RWPE1 (cell line): ENCODE data around the gene CHCHD6.

Experiments
- CTCF ChIA-PET: fragments of 350-600 bp; sonication (Branson Sonifier 250); formaldehyde crosslinking; extraction: SDS; loops from one replicate; lab custom pipeline; 2021; lab: Yijun Ruan, JAX
- POLR2A ChIA-PET: fragments of 400-600 bp; formaldehyde crosslinking; extraction: SDS; loops from one replicate; lab custom pipeline; 2020; ENCODE audit warnings: antibody characterized with exemption; ENCODE audit not compliant: low non-redundant PET; lab: Yijun Ruan, JAX
- DNase-seq: peaks from one replicate; pipeline ENCODE4 v3.0.0; 2012; ENCODE audit warnings: low spot score
- H3K27ac ChIP-seq: fragments of 450-650 bp; 2 replicates; pipeline ENCODE4 v1.5.1; 2017
- TF ChIP-seq, protein P1 (sequence below): fragments of 450-650 bp; conservative IDR thresholded peaks from 2 replicates; pipeline ENCODE4 v1.5.1; 2017; ENCODE audit warnings: low read depth, mild to moderate bottlenecking

Gene CHCHD6

DNA sequence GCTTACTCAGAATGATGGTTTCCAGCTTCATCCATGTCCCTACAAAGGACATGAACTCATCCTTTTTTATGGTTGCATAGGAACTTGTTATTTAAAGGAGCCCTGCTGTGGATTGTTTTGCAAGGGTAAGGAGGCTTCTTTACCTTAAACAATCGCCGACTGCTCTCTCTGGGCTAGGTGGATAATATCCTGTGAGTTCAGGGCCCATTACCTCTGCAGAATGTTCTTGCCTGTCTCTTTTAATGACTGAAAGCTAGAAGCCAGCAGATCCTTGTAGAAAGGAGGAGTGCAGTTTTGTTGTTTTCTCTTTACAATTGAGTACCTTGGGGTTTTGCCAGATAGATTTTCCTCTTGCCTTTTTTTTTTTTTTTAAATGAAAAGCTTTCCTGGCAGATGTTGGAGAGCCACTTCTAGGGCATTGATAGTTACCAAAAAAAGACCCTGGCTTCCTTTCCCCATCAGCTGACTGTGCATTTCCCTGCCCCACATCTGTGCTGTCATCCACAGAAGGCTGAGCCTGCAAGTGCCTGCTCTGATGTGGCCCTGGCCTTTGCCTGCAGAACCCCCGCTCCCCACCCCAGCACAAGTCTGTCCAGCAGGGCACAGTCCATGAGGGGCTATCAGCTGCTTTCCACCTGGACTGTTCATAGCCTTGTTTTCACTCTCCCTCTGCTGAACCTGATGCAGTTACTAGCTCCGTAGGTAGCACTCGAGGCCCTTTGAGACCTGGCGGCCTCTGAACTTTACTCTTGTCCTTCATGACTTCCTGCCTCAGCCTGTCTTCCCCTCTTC lies 113.1 kb downstream of the CHCHD6 start:
- no peak overlapping the region for H3K27ac ChIP-seq
- TF ChIP-seq, protein P1, sequence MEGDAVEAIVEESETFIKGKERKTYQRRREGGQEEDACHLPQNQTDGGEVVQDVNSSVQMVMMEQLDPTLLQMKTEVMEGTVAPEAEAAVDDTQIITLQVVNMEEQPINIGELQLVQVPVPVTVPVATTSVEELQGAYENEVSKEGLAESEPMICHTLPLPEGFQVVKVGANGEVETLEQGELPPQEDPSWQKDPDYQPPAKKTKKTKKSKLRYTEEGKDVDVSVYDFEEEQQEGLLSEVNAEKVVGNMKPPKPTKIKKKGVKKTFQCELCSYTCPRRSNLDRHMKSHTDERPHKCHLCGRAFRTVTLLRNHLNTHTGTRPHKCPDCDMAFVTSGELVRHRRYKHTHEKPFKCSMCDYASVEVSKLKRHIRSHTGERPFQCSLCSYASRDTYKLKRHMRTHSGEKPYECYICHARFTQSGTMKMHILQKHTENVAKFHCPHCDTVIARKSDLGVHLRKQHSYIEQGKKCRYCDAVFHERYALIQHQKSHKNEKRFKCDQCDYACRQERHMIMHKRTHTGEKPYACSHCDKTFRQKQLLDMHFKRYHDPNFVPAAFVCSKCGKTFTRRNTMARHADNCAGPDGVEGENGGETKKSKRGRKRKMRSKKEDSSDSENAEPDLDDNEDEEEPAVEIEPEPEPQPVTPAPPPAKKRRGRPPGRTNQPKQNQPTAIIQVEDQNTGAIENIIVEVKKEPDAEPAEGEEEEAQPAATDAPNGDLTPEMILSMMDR: no peak
- ChIA-PET CTCF (interaction anchor here (0.6 kb wide), 2 partner anchors 12 to 1372 kb away, joined by 3 to 5 read pairs; no protein-coding TSS in a partner anchor), POLR2A (interaction anchor here (0.6 kb wide), 1 partner anchor 126 kb away, joined by 3 read pairs; no protein-coding TSS in a partner anchor)
- no peak for DNase-seq

DNA sequence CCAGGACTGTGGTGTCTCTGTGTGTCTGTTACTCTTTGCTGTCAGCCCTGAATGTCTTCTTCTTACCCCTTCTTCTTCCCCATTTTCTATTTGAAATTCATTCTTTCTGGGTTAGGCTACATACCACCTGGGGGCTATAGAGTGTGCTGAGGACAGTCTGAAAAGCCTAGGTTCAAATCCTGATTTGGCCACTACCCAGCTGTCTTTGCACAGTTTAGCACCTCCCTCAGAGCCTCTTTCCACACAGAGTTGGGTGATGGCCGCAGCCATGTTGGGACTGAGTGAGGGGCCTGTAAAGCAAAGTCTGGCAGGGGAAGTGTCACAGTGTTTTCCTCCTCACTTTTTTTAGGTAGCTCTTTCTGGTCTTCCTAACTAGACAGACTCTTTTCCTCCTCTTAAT lies 113.7 kb downstream of the CHCHD6 start:
- ChIA-PET POLR2A (no interaction called here), CTCF (interaction anchor here (0.6 kb wide), 2 partner anchors 11 to 1372 kb away, joined by 3 to 5 read pairs; no protein-coding TSS in a partner anchor)
- no peak overlapping the region for H3K27ac ChIP-seq
- no peak for DNase-seq
- TF ChIP-seq, protein P1: no peak

DNA sequence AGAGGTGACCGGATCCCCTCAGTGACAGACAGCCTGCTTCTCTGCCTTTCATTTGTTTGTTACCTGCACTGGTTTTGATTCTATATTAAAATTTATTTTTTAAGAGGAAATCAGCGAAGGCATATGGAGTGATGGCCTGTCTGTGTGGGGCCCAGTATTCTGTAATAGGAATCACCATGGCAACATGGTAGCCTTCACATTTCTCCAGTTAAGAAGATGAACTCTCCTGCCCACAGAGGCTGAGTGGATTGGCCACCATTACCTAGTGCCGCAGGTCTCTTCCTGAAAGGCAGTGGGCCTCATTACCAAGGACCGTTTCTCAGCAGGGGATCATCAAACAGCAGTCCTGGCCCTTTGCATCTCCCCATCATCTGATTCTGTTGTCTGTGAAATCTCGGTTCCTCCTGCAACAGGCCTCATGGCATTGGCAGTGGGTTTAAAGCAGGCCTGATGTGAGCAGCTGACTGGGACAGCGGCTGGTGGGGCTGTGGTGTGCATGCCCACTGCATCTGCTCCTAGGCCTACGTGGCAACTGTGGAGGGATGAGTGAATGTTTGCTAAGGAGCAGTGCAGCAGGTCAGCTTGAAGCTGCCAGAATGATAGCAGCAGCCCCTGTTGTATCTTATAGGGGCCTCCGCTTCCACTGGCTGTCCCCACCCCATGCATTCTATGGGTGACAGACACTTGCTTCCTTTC lies 114.5 kb downstream of the CHCHD6 start:
- CTCF ChIA-PET: no interaction called here
- POLR2A ChIA-PET: no interaction called here
- TF ChIP-seq, protein P1: no peak
- no peak overlapping the region for H3K27ac ChIP-seq
- no peak for DNase-seq

DNA sequence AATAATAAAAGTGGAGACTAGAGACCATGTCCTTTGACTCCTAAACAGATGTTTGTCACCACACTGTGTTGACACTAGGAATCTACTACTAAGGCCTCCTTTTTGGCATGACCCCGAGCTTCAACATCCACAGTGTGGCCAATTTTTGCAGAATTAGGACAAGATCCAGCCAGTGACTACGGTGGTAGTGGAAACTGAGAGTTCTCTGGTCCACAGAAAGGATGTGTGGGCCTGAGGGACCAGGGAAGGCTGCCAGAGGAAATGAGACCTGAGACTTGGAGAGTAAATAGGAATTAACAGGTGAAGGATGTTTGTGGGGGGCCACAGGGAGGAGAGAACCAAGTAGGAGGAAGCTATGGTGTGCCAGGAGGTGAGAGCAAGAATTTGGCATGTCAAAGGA lies 122.7 kb downstream of the CHCHD6 start:
- no peak overlapping the region for H3K27ac ChIP-seq
- TF ChIP-seq, protein P1: no peak
- DNase-seq: no peak
- POLR2A ChIA-PET: no interaction called here
- CTCF ChIA-PET: no interaction called here

DNA sequence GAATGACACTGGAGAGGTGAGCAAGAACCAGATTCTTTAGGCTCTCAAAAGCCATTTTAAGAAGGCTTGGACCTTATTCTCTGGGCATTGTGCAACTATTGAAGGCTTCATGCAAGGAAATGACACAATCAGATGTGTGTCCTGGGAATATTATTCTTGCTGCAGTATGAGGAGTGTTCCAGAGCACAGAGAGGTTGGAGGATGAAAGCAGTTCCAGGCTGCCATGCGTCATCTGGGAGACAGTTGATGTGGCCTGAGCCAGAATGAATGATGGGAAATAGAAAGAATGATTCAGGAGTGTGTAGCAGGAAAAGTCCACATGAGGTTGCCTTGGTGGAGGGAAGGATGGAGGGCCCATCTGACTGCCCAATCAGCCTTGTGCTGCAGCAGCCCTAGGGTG lies 123.1 kb downstream of the CHCHD6 start:
- ChIA-PET POLR2A (no interaction called here), CTCF (interaction anchor here (0.5 kb wide), 1 partner anchor 77 kb away, joined by 3 read pairs; no protein-coding TSS in a partner anchor)
- H3K27ac ChIP-seq: no peak overlapping the region
- TF ChIP-seq, protein P1: no peak
- DNase-seq: no peak

DNA sequence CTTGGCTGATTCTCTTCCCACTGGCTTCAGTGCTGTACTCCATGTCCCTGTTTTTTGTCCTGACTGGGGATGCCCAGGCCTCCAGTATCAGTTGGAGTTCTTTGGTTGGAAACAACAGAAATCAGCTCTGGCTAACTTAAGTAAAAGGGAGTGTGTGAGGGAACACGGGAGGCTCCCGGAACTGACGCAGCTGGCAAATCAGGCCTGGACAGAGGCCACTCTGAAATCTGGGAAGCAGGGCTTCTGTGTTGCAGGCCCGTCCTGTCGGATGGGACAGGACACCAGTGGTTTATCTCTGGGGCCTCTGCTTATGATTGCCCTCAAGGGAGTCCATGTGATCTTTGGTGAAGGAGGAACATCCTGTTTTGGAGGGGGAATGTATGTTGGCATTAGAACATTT lies 124.3 kb downstream of the CHCHD6 start:
- no peak for DNase-seq
- TF ChIP-seq, protein P1: no peak
- H3K27ac ChIP-seq: no peak overlapping the region
- CTCF ChIA-PET: interaction anchor here (0.6 to 0.7 kb wide), 2 partner anchors 76 to 79 kb away, joined by 3 to 4 read pairs; no protein-coding TSS in a partner anchor
- POLR2A ChIA-PET: interaction anchor here (1.0 kb wide), 1 partner anchor 56 kb away, joined by 3 read pairs; no protein-coding TSS in a partner anchor
